ENCODE measurements around the gene CSPG5. TPM values are rescaled to one million over a fixed set of nuclear protein-coding genes. Genes with fewer than 3 reads are reported as not detected.

CSPG5 gene
- total RNA-seq, 3 donors from 2014 or later, result 0.58 to 1.7 (median 0.60) TPM

DNA sequence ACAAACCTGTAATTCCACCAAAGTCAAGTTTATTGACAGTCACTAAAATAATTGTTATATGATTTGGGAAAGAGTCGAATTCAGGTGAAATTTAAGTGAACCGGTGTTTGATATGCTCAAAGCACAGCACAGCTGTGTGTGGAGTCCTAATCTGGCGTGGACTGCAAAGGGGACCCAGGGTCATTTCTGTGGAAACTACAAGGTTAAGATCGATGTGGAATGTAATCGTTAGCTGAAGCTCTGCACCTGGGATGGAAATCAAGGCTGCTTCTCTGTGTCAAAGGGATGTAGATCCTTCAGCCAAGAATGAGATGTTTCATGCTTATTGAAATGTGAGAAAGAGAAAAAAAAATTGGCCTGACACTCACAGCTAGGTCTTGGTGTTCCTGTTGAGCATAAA, 63.6 kb downstream of the CSPG5 start:
- intact Hi-C loops (cut with DNase I, micrococcal nuclease), result no loop called here
- TF ChIP-seq, protein P1, sequence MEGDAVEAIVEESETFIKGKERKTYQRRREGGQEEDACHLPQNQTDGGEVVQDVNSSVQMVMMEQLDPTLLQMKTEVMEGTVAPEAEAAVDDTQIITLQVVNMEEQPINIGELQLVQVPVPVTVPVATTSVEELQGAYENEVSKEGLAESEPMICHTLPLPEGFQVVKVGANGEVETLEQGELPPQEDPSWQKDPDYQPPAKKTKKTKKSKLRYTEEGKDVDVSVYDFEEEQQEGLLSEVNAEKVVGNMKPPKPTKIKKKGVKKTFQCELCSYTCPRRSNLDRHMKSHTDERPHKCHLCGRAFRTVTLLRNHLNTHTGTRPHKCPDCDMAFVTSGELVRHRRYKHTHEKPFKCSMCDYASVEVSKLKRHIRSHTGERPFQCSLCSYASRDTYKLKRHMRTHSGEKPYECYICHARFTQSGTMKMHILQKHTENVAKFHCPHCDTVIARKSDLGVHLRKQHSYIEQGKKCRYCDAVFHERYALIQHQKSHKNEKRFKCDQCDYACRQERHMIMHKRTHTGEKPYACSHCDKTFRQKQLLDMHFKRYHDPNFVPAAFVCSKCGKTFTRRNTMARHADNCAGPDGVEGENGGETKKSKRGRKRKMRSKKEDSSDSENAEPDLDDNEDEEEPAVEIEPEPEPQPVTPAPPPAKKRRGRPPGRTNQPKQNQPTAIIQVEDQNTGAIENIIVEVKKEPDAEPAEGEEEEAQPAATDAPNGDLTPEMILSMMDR (IDR thresholded peaks at IDR 0.05), result no peak
- no peaks in the 10 kb centered on the region for H3K4me1 ChIP-seq (ENCODE audit: low read depth)
- peaks cover 5% of the 10 kb centered on the region for H3K36me3 ChIP-seq (ENCODE audit: low read depth)
- H3K4me3 ChIP-seq, result no peak overlapping the region
- ATAC-seq, result no peak
- no peaks in the 10 kb centered on the region for H3K9me3 ChIP-seq
- no peak for DNase-seq

DNA sequence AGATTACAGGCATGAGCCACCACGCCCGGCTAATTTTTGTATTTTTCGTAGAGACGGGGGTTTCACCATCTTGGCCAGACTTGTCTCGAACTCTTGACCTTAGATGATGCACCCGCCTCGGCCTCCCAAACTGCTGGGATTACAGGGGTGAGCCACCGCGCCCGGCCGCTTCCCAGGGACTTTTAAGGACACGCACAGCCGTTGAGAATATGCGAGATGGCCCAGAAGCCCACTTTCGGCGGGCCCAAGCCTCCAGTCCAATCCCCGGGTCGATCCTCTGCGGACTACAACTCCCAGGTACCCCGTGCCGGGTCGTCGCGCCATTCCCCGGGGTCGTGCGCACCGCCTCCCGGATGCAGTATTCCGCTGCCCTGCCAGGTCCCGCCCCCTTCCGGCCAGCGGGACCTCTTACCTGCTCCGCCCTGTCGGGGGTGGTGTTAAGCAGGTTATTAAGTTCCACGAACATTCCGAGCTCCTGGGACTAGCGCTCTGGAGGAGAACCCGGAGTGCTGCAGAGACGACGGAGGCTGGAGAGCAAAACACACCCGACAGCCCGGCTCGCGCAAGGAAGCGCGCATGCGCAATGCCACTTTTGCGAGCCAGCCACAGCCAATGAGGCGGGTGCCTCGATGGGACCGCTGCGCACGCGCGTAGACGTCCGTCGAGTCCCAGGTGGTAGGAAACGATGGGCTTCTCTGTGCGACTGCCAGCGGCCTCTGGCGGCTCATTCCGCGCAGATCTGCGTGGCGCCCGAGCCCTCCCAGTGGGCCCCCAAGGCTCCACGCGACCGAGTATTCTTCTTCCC, 65.3 kb downstream of the CSPG5 start, which contains the start of gene ELP6:
TSS of gene ELP6 (minus strand) at position 588 of the 805 bp plus-strand sequence. CDS start at position 466, 122 bp downstream.
- TF ChIP-seq, protein P1 (IDR thresholded peaks at IDR 0.05), result peak; percentile 42
- Histone ChIP-seq H3K9me3 (no peaks in the 10 kb centered on the region), H3K4me1 (ENCODE audit: low read depth) (no peaks in the 10 kb centered on the region), H3K36me3 (ENCODE audit: low read depth) (peaks cover 5% of the 10 kb centered on the region), H3K4me3 (peak within 1 kb of the TSS; percentile 67)
- ATAC-seq (peak; percentile 99), DNase-seq (peak; percentile 96 to 98 (median 97))
- intact Hi-C loops (cut with DNase I, micrococcal nuclease), result no loop called here

DNA sequence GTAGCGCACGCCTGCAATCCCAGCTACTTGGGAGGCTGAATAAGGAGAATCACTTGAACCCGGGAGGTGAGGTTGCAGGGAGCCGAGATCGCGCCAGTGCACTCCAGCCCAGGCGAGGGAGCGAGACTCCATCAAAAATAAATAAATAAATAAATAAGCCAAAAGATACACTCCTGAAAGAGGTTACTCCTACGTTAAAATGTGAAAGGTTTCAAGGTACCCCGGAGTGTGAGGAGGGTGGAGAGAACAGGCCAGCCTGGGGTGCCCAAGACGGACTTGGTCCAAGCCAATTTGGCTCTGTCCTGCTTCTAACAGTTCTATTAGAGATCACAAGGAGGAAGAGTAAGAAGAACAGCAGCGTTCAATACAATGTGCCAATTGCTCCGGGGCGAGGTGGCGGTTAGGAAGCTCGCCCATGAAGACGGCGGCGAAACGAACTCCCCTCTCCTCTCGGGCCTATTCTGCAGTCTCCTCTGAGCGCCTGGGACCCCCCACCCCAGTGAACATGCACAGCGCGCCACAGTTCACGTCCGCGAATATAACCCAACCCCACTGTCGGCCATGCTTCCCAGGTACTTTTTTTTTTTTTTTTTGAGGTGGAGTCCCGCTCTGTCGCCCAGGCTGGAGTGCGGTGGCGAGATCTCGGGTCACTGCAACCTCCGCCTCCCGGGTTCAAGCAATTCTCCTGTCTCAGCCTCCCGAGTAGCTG, 66.1 kb downstream of the CSPG5 start:
- Histone ChIP-seq H3K4me3 (peak overlapping the region; percentile 67), H3K9me3 (no peaks in the 10 kb centered on the region), H3K4me1 (ENCODE audit: low read depth) (no peaks in the 10 kb centered on the region), H3K36me3 (ENCODE audit: low read depth) (peaks cover 5% of the 10 kb centered on the region)
- intact Hi-C loops (cut with DNase I, micrococcal nuclease), result no loop called here
- peak; percentile 27 to 69 (median 41) for DNase-seq
- TF ChIP-seq, protein P1 (IDR thresholded peaks at IDR 0.05), result no peak
- ATAC-seq, result peak; percentile 26

Other genes starting within 250 kb of the CSPG5 start
- 10 to 100 TPM; 36.7 to 48.2 (median 43.6) TPM for gene PTPN23, start 197.8 kb downstream of the CSPG5 start, total RNA-seq
- 100 to 1,000 TPM; 107 to 151 (median 115) TPM for gene SCAP, start 102.9 kb downstream of the CSPG5 start, total RNA-seq
- gene ELP6, start 65.2 kb downstream of the CSPG5 start, total RNA-seq, result 10 to 100 TPM; 21.2 to 26.9 (median 25.9) TPM
- gene SMARCC1, start 203.0 kb upstream of the CSPG5 start, total RNA-seq, result 100 to 1,000 TPM in 1 of 3 donors, 10 to 100 TPM in 2; 61.5 to 117 (median 71.5) TPM
- gene DHX30, start 224.3 kb upstream of the CSPG5 start, total RNA-seq, result 10 to 100 TPM; 44.5 to 65.3 (median 45.7) TPM